GM12878 (cell line): ENCODE data around the gene BEGAIN. TPM values are rescaled to one million over a fixed set of nuclear protein-coding genes. Genes with fewer than 3 reads are reported as not detected.

Source experiments
- ATAC-seq: fragments of 200-7000 bp; cut with Tn5 transposase; 3 replicates; pipeline ENCODE4 v1.9.1; 2020; ENCODE audit warnings: mild to moderate bottlenecking, moderate library complexity
- BruUV-seq: library from RNA; stranded (reverse); fragments of 400-500 nt; replicated peaks from 2 replicates; lab custom pipeline; 2021; lab: Mats Ljungman, UMichigan
- CTCF ChIA-PET: fragments of 300-600 bp; sonication (Branson Sonifier 250); formaldehyde crosslinking; extraction: SDS; loops from one replicate; lab custom pipeline; 2021; ENCODE audit warnings: inconsistent platforms; lab: Yijun Ruan, JAX
- POLR2A ChIA-PET: fragments of 350-600 bp; formaldehyde crosslinking; extraction: SDS; loops from one replicate; lab custom pipeline; 2021; ENCODE audit warnings: inconsistent platforms; lab: Charles Lee
- RAD21 ChIA-PET: fragments of 300-600 bp; sonication (Branson Sonifier 250); formaldehyde crosslinking; loops from one replicate; lab custom pipeline; 2023; ENCODE audit warnings: antibody characterized with exemption; ENCODE audit not compliant: unreplicated experiment; lab: Charles Lee
- SMC1A ChIA-PET: fragments of 300-600 bp; sonication (Branson Sonifier 250); formaldehyde crosslinking; loops from one replicate; lab custom pipeline; 2023; ENCODE audit not compliant: unreplicated experiment, uncharacterized antibody; lab: Charles Lee
- DNase-seq: peaks from one replicate; pipeline ENCODE4 v3.0.0-alpha.2; 2011; ENCODE audit warnings: low read depth, low spot score
- FAIRE-seq: peaks from 3 replicates; lab custom pipeline; 2011; peaks lifted over from hg19 to GRCh38; lab: Jason Lieb, UNC
- H2AFZ ChIP-seq: 2 replicates; pipeline ENCODE4 v1.6.0; 2011; ENCODE audit warnings: low read depth, low read length, control low read depth; ENCODE audit not compliant: control insufficient read depth
- H3K27ac ChIP-seq: 2 replicates; pipeline ENCODE4 v1.5.1; 2011; ENCODE audit warnings: control low read depth; ENCODE audit not compliant: control insufficient read depth, insufficient read depth
- H3K27me3 ChIP-seq, 2 experiments: replicated peaks in 1 of 2; 2 replicates each; pipeline versions ENCODE4 v1.6.0 to v1.6.1; 2011; ENCODE audit warnings: low read length in 1 of 2; ENCODE audit not compliant: control insufficient read depth in 2 of 2, insufficient read depth in 2 of 2
- H3K36me3 ChIP-seq, 2 experiments: 2 replicates each; pipeline ENCODE4 v1.5.1; 2011; ENCODE audit warnings: low read length in 1 of 2; ENCODE audit not compliant: control insufficient read depth in 2 of 2, insufficient read depth in 2 of 2
- H3K4me1 ChIP-seq: 2 replicates; pipeline ENCODE4 v1.6.1; 2011; ENCODE audit warnings: mild to moderate bottlenecking, low read length, moderate library complexity, mixed read lengths; ENCODE audit not compliant: control insufficient read depth, insufficient read depth
- H3K4me2 ChIP-seq: 2 replicates; pipeline ENCODE4 v1.6.0; 2011; ENCODE audit warnings: control low read depth; ENCODE audit not compliant: control insufficient read depth, insufficient read depth
- H3K4me3 ChIP-seq: fragments of 200-600 bp; sonication (generic); 2 replicates; pipeline ENCODE4 v1.5.1; 2016
- H3K79me2 ChIP-seq: 2 replicates; pipeline ENCODE4 v1.6.0; 2011; ENCODE audit warnings: low read length; ENCODE audit not compliant: control insufficient read depth, insufficient read depth
- H3K9ac ChIP-seq: 2 replicates; pipeline ENCODE4 v1.8.0; 2011; ENCODE audit warnings: low read length, control low read depth, mixed read lengths; ENCODE audit not compliant: control insufficient read depth, insufficient read depth
- H3K9me3 ChIP-seq: replicated peaks from 3 replicates; pipeline ENCODE4 v1.5.1; 2011; ENCODE audit warnings: mild to moderate bottlenecking, low read length; ENCODE audit not compliant: control insufficient read depth, insufficient read depth
- H4K20me1 ChIP-seq: 2 replicates; pipeline ENCODE4 v1.6.0; 2011; ENCODE audit not compliant: control insufficient read depth, insufficient read depth
- HDAC6 ChIP-seq: fragments of 200-600 bp; sonication (generic); IDR thresholded peaks from one replicate; pipeline ENCODE4 v1.8.0; 2017; ENCODE audit warnings: antibody characterized with exemption; ENCODE audit not compliant: unreplicated experiment
- NFYB ChIP-seq: IDR thresholded peaks from 2 replicates; pipeline ENCODE4 v1.6.1; 2011; ENCODE audit warnings: low read depth, mild to moderate bottlenecking, low read length, improper control_type of control experiment, moderate library complexity; ENCODE audit not compliant: insufficient read depth
- RBBP5 ChIP-seq: fragments of 200-600 bp; sonication (generic); conservative IDR thresholded peaks from 2 replicates; pipeline ENCODE4 v1.6.1; 2016
- RFX5 ChIP-seq: IDR thresholded peaks from 2 replicates; pipeline ENCODE4 v1.6.1; 2011; ENCODE audit warnings: low read depth, low read length, improper control_type of control experiment
- SMC3 ChIP-seq: IDR thresholded peaks from 2 replicates; pipeline ENCODE4 v1.6.1; 2011; ENCODE audit warnings: low read length, improper control_type of control experiment, borderline replicate concordance
- SUZ12 ChIP-seq: fragments of 200-600 bp; sonication (generic); IDR thresholded peaks from one replicate; pipeline ENCODE4 v1.6.1; 2018; ENCODE audit warnings: antibody characterized with exemption, mild to moderate bottlenecking; ENCODE audit not compliant: unreplicated experiment
- TBL1XR1 ChIP-seq: IDR thresholded peaks from 2 replicates; pipeline ENCODE4 v1.6.1; 2012; ENCODE audit warnings: low read depth, low read length, improper control_type of control experiment
- WRNIP1 ChIP-seq: IDR thresholded peaks from 2 replicates; pipeline ENCODE4 v1.6.1; 2011; ENCODE audit warnings: low read depth, low read length, improper control_type of control experiment, borderline replicate concordance
- ZBED1 ChIP-seq: IDR thresholded peaks from 2 replicates; pipeline ENCODE4 v1.6.1; 2016; ENCODE audit warnings: borderline replicate concordance
- WGBS: methylation state at CpG from one replicate; pipeline ENCODE4 v1.1.6; 2016; ENCODE audit warnings: low lambda C conversion rate; ENCODE audit not compliant: insufficient replicate concordance, insufficient coverage; ENCODE audit errors: missing lambda C conversion rate; 5-methylcytosine and 5-hydroxymethylcytosine counted together
- in situ Hi-C: fragments of 300-500 bp; cut with MboI; formaldehyde crosslinking; loops from 9 replicates; pipeline ENCODE4 v1.14.3; 2018; ENCODE audit warnings: mixed read lengths
- intact Hi-C: fragments of 100-400 bp; cut with micrococcal nuclease; formaldehyde crosslinking; loops from one replicate; pipeline ENCODE4 v1.14.2; 2022; ENCODE audit not compliant: unreplicated experiment
- polyA plus RNA-seq, 11 experiments: library from polyadenylated mRNA; depleted of rRNA in 4 of 11; unstranded in 6 of 11; stranded (reverse) in 5 of 11; fragments of >200 nt; fragmentation: Nextera tagmentation in 4 of 11; fragmentation: Illumina TruSeq in 1 of 11; extraction: Ambion mirVana in 4 of 11; extraction: Trizol in 1 of 11; gene quantifications; 1 replicate in 1 of 11; 2 replicates in 10 of 11; pipeline versions ENCODE4 v1.2.1 to v1.2.3, GENCODE V29; 2011 to 2016; ENCODE audit warnings: inconsistent platforms in 2 of 11, missing spikeins in 2 of 11, low read depth in 1 of 11
- total RNA-seq, 4 experiments: library from RNA; depleted of rRNA in 3 of 4; stranded (reverse); fragments of >200 nt in 3 of 4; fragmentation: Illumina TruSeq in 1 of 4; extraction: Trizol in 1 of 4; gene quantifications; 2 replicates each; pipeline versions ENCODE4 v1.2.1 to v1.2.3, GENCODE V29; 2013 to 2021
- TF ChIP-seq, protein P1 (sequence below): fragments of 450-650 bp; IDR thresholded peaks from 2 replicates; pipeline ENCODE4 v1.6.1; 2014; ENCODE audit warnings: mild to moderate bottlenecking
- TF ChIP-seq, protein P2 (sequence below): IDR thresholded peaks from 2 replicates; pipeline ENCODE4 v1.6.1; 2012; ENCODE audit warnings: low read length, inconsistent platforms
- TF ChIP-seq, protein P3 (sequence below): IDR thresholded peaks from 2 replicates; pipeline ENCODE4 v1.6.1; 2012; ENCODE audit warnings: low read depth, low read length, improper control_type of control experiment
- TF ChIP-seq, protein P4 (sequence below): fragments of 450-650 bp; conservative IDR thresholded peaks from 2 replicates; pipeline ENCODE4 v1.6.1; 2017; ENCODE audit warnings: mild to moderate bottlenecking, moderate library complexity
- TF ChIP-seq, protein P5 (sequence below): IDR thresholded peaks from 2 replicates; pipeline ENCODE4 v1.6.1; 2011; ENCODE audit warnings: low read depth, low read length, improper control_type of control experiment, borderline replicate concordance
- TF ChIP-seq, protein P6 (sequence below): IDR thresholded peaks from 2 replicates; pipeline ENCODE4 v1.6.1; 2012; ENCODE audit warnings: low read depth, low read length, improper control_type of control experiment

Gene BEGAIN
- total and polyA plus RNA-seq, 10 of the 15 experiments (the other 5 are each of a cell fraction or from before 2014, with no cell fraction given) = 0.01 to 0.31 (median 0.06) TPM; not detected in 5

DNA sequence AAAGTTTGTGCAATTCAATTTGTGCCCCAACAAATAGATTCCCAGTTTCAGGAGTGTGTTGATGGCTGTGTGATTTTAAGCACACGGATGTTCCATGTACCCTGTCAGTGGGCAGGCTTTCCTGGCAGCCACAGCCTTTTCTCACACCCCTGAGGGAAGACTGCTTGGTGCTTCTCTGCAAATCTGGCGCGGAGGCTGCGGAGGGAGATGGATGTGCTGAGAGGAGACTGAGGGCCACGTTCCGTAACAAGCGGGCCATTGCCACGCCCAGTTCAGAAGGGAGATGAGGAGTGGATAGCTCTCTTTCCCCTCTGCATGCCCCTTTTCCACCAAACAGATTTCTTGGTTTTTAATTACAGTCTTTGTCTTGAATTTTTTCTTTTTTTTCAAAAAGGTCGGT is 89.1 kb downstream of the BEGAIN start (continued):
- TF ChIP-seq, protein P1, sequence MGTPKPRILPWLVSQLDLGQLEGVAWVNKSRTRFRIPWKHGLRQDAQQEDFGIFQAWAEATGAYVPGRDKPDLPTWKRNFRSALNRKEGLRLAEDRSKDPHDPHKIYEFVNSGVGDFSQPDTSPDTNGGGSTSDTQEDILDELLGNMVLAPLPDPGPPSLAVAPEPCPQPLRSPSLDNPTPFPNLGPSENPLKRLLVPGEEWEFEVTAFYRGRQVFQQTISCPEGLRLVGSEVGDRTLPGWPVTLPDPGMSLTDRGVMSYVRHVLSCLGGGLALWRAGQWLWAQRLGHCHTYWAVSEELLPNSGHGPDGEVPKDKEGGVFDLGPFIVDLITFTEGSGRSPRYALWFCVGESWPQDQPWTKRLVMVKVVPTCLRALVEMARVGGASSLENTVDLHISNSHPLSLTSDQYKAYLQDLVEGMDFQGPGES = no peak

DNA sequence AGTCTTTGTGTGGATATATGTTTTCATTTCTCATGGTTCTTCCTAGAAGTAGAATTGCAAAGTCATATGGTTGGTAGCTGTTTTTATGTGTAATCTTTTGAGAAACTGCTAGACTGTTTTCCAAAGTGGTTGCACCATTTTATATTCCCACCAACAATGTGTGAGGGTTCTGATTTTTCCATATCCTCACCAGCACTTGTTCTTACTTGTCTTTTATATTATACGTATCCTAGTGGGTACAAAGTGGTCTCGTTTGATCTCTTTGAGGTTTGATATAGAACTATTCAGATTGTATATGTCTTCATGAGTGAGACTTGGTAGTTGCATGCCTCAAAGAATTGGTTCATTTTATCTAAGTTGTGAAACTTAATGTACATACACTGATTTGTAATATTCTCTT is 91.3 kb downstream of the BEGAIN start:
- no peaks in the 10 kb centered on the region for H4K20me1 ChIP-seq
- 60% methylated on average over 2 of the region's 2 CpGs for WGBS
- ChIA-PET POLR2A (no interaction called here), RAD21 (no interaction called here)
- H3K9ac ChIP-seq = no peak overlapping the region
- intact Hi-C loops = no loop called here
- BruUV-seq = no TSS peak
- H3K9me3 ChIP-seq = no peaks in the 10 kb centered on the region
- H3K36me3 ChIP-seq = no peaks in the 10 kb centered on the region
- in situ Hi-C loops = no loop called here
- H3K79me2 ChIP-seq = no peaks in the 10 kb centered on the region
- no peak overlapping the region for H2AFZ ChIP-seq
- no peak overlapping the region for H3K4me3 ChIP-seq
- TF ChIP-seq TBL1XR1 (no peak), ZBED1 (no peak), SMC3 (no peak), SUZ12 (no peak), RFX5 (no peak), WRNIP1 (no peak), HDAC6 (no peak), RBBP5 (no peak), NFYB (no peak)
- TF ChIP-seq, protein P2, sequence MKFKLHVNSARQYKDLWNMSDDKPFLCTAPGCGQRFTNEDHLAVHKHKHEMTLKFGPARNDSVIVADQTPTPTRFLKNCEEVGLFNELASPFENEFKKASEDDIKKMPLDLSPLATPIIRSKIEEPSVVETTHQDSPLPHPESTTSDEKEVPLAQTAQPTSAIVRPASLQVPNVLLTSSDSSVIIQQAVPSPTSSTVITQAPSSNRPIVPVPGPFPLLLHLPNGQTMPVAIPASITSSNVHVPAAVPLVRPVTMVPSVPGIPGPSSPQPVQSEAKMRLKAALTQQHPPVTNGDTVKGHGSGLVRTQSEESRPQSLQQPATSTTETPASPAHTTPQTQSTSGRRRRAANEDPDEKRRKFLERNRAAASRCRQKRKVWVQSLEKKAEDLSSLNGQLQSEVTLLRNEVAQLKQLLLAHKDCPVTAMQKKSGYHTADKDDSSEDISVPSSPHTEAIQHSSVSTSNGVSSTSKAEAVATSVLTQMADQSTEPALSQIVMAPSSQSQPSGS = no peak
- TF ChIP-seq, protein P3, sequence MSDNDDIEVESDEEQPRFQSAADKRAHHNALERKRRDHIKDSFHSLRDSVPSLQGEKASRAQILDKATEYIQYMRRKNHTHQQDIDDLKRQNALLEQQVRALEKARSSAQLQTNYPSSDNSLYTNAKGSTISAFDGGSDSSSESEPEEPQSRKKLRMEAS = no peak
- TF ChIP-seq, protein P4, sequence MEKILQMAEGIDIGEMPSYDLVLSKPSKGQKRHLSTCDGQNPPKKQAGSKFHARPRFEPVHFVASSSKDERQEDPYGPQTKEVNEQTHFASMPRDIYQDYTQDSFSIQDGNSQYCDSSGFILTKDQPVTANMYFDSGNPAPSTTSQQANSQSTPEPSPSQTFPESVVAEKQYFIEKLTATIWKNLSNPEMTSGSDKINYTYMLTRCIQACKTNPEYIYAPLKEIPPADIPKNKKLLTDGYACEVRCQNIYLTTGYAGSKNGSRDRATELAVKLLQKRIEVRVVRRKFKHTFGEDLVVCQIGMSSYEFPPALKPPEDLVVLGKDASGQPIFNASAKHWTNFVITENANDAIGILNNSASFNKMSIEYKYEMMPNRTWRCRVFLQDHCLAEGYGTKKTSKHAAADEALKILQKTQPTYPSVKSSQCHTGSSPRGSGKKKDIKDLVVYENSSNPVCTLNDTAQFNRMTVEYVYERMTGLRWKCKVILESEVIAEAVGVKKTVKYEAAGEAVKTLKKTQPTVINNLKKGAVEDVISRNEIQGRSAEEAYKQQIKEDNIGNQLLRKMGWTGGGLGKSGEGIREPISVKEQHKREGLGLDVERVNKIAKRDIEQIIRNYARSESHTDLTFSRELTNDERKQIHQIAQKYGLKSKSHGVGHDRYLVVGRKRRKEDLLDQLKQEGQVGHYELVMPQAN = no peak
- TF ChIP-seq, protein P5, sequence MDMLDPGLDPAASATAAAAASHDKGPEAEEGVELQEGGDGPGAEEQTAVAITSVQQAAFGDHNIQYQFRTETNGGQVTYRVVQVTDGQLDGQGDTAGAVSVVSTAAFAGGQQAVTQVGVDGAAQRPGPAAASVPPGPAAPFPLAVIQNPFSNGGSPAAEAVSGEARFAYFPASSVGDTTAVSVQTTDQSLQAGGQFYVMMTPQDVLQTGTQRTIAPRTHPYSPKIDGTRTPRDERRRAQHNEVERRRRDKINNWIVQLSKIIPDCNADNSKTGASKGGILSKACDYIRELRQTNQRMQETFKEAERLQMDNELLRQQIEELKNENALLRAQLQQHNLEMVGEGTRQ = no peak
- TF ChIP-seq, protein P6, sequence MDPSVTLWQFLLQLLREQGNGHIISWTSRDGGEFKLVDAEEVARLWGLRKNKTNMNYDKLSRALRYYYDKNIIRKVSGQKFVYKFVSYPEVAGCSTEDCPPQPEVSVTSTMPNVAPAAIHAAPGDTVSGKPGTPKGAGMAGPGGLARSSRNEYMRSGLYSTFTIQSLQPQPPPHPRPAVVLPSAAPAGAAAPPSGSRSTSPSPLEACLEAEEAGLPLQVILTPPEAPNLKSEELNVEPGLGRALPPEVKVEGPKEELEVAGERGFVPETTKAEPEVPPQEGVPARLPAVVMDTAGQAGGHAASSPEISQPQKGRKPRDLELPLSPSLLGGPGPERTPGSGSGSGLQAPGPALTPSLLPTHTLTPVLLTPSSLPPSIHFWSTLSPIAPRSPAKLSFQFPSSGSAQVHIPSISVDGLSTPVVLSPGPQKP = no peak
- TF ChIP-seq, all 136 proteins: peak for 0
- H3K4me1 ChIP-seq = no peaks in the 10 kb centered on the region
- no peaks in the 10 kb centered on the region for H3K27me3 ChIP-seq
- FAIRE-seq = no peak
- H3K27ac ChIP-seq = no peak overlapping the region
- no peak overlapping the region for H3K4me2 ChIP-seq
- ATAC-seq = no peak
- CTCF ChIA-PET = no interaction called here
- no peak for DNase-seq
- SMC1A ChIA-PET = no interaction called here
